Stimulated activated CD4-positive, alpha-beta T cell treated with anti-CD3 and anti-CD28 coated beads, Interleukin-2, amount 100 ng/mL, for 24 hours (primary cell): ENCODE measurements around the gene FYN.

Experiments used
- DNase-seq, 2 donors: peaks; one replicate each; pipeline ENCODE4 v3.0.0-alpha.2; 2020

FYN gene

GRCh38 chr6:111745636-111746035 is 127.6 kb downstream of the FYN start:
- no peak for DNase-seq

- DNase-seq = no peak
Observed at GRCh38 chr6:111745186-111745585, 128.1 kb downstream of the FYN start.

GRCh38 chr6:111743862-111744692 is 129.2 kb downstream of the FYN start:
- DNase-seq = no peak

- no peak for DNase-seq
Observed at GRCh38 chr6:111743360-111743759, 129.9 kb downstream of the FYN start.

- DNase-seq = no peak
Observed at GRCh38 chr6:111741177-111741952, 131.9 kb downstream of the FYN start.

- DNase-seq = no peak
Observed at GRCh38 chr6:111740506-111740905, 132.7 kb downstream of the FYN start.

- DNase-seq = no peak
Observed at GRCh38 chr6:111739257-111739696, 134.0 kb downstream of the FYN start.

- no peak for DNase-seq
Observed at GRCh38 chr6:111738631-111739030, 134.6 kb downstream of the FYN start.

- DNase-seq = no peak
Observed at GRCh38 chr6:111738156-111738555, 135.1 kb downstream of the FYN start.

- peak; percentile 28 to 48 for DNase-seq
Observed at GRCh38 chr6:111737065-111737521, 136.2 kb downstream of the FYN start.

GRCh38 chr6:111736005-111736608 is 137.1 kb downstream of the FYN start:
- DNase-seq = no peak

- DNase-seq = no peak
Observed at GRCh38 chr6:111734068-111735061, 138.9 kb downstream of the FYN start.

GRCh38 chr6:111732390-111732789 is 140.9 kb downstream of the FYN start:
- no peak for DNase-seq

- no peak for DNase-seq
Observed at GRCh38 chr6:111731456-111732195, 141.6 kb downstream of the FYN start.

GRCh38 chr6:111730864-111731263 is 142.4 kb downstream of the FYN start:
- DNase-seq = no peak

- no peak for DNase-seq
Observed at GRCh38 chr6:111727802-111728201, 145.4 kb downstream of the FYN start.

- DNase-seq = no peak
Observed at GRCh38 chr6:111727041-111727440, 146.2 kb downstream of the FYN start.

GRCh38 chr6:111725446-111726112 is 147.7 kb downstream of the FYN start:
- DNase-seq = no peak

GRCh38 chr6:111724505-111724904 is 148.7 kb downstream of the FYN start:
- no peak for DNase-seq

- DNase-seq = no peak
Observed at GRCh38 chr6:111724039-111724438, 149.2 kb downstream of the FYN start.

- no peak for DNase-seq
Observed at GRCh38 chr6:111723412-111723970, 149.8 kb downstream of the FYN start.
